GM21447 (cell line): ENCODE measurements around the gene ERMAP.

Experiments used
- ATAC-seq: cut with Tn5 transposase; IDR thresholded peaks from one replicate; pipeline ENCODE4 v1.9.1; 2021; ENCODE audit not compliant: unreplicated experiment

ERMAP gene

DNA sequence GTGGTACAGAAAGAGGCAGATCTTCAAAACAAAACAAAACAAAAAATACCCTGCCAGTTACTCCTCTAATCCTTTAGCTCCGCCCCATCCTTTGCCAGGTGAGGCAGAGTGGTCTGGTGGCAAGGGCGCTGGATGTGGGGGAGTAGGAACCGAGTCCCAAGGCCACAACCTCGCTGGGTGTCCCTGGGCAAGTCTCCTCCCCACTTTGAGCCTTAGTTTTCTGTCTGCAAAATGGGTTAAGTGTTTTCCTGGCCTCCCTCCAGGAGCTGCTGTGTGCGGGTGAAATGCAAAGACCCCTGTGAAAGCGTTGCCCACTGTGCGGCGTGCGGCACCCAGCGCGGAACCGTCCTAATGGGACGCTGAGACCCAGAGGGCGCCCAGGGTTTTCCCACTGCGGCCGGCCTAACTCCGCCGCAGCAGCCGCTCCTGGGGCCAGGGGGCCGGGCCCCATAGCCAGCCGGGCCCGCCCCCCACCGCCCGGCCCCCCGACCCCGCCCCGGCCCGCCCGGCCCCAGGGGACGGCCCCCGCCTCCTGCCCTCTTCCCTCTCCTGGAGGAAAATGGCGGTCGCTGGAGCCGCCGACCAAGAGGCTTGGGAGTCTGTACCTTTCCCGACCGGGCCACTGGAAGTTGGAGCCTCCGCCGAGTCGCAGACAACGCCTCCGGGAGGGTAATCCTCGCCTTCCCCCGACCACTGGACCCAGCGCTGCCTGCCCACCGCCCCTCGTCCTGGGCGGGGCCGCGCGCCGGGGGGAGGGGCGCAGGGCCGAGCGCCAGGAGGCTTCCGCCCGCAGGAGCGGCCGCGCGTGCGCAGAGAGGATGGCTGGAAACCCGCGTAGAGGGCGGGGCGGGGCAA is at the start of gene ERMAP, which contains the start of gene SVBP:
TSS of gene ERMAP (plus strand) at position 538 of the 855 bp plus-strand sequence. CDS start 13,327 bp downstream, outside the sequence.
TSS of gene SVBP (minus strand) at position 813 of the 855 bp plus-strand sequence. CDS start 853 bp downstream, outside the sequence.
- ATAC-seq = peak; percentile 74

GRCh38 chr1:42767510-42768000 is 49.4 kb upstream of the ERMAP start:
- peak; percentile 3 for ATAC-seq

DNA sequence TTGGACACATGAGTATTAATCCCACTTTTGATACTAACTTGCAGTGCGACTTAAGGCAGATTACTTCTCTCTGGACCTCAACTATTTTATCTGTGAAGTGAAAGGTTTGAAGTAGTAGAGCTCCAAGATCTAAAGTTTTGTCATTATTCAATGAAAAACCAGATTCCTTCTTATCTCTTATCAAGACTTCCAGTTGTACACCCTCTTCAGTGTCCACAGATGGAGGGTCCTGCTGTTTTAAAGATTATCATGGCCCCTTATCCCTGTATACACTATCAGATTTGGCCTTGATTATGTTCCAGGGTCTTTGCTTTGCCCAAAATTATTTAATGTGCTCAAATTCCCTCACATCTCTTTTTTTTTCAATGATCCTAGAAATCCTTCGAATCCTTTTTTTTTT is 48.8 kb upstream of the ERMAP start:
- no peak for ATAC-seq

DNA sequence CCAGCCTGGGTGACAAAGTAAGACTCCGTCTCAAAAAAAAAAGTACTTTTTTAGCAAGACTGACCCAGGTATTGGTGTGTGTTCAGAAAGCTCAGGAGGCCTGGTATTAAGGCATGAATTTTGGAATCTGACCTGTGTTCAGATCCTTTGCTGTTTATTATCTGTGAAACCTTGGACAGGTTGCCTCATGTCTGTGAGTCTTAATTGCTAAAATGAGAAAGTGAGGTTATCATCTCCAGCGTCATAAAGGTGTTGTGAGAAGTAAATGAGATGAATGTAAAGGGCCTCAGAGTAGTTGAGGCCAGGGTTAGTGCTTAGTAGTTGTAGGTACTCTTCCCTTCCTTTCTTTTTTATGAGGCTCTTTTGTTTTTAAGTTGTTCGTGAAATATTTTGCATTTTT is 47.1 kb upstream of the ERMAP start:
- no peak for ATAC-seq

DNA sequence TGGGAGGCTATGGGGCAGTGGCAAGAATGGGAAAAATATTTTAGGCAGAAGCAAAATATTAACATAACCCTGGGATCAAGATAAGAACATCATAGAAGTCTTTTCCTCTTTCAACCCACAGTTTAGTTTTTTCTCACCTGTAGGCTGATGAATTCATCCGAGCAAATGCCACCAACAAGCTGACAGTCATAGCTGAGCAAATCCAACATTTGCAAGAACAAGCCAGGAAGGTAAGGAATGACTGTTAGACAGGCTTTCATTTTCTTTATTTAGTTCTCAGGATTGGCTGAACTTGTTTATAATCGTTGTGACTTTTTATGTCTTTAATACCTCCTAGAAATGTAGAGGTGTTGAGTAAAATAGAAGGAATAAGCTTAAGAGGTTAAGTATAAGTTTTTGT is 43.5 kb upstream of the ERMAP start:
- no peak for ATAC-seq

- ATAC-seq = no peak
Observed at GRCh38 chr1:42774928-42775526, 41.9 kb upstream of the ERMAP start.

DNA sequence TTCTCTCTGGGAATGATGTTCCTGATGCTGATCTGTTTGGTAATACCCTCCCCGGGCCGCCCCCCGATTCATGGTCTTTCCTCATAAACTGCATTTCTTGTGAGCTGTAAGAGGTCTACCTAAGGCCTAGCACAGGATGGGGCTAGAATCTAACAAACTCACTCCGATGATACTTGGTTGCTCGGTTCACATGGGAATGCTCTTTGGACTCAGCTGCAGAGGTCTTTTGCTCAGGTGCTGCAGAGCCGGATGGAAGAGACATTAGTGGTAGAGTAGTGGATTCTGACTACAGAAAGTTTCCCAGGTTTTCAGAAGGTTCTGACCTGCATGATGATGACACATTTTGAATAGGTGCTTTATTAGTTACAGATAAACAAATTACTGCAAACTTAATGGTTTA is 40.4 kb upstream of the ERMAP start:
- no peak for ATAC-seq

- ATAC-seq = no peak
Observed at GRCh38 chr1:42777852-42778251, 39.1 kb upstream of the ERMAP start.

DNA sequence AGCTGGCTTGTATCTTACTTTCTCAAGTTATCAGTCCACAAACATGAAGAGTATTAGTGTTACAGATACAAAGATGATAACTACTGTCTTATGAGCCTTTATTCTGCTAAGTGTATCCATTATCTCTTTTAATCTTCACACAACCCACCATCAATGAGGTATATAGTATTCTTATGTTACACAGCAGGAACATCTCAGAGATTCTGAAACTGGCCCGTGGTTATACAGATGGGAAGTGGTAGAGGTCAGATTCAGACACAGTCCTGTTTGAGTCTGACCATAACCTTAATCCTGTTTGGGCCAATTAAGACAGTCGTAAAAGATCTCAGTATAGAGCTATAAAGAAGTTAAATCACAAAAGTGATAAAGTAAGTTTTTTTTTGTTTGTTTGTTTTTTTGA is 37.2 kb upstream of the ERMAP start:
- no peak for ATAC-seq

DNA sequence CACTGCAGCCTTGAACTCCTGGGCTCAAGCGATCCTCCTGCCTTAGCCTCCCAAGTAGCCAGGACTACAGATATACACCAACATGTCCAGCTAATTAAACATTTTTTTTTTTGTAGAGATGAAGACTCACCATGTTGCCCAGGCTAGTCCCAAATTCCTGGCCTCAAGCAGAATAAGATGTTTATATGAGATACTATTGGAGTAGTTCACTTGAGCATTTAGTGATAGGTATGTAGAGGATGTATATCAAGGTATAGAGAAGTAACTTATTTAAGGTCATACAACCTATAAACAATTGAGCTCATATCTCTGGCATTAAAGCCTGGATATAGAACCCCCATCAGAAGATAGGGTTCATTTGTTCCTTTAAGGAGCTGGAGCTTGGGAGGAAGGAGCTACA is 36.7 kb upstream of the ERMAP start:
- ATAC-seq = no peak

GRCh38 chr1:42783092-42783491 is 33.8 kb upstream of the ERMAP start:
- ATAC-seq = no peak

DNA sequence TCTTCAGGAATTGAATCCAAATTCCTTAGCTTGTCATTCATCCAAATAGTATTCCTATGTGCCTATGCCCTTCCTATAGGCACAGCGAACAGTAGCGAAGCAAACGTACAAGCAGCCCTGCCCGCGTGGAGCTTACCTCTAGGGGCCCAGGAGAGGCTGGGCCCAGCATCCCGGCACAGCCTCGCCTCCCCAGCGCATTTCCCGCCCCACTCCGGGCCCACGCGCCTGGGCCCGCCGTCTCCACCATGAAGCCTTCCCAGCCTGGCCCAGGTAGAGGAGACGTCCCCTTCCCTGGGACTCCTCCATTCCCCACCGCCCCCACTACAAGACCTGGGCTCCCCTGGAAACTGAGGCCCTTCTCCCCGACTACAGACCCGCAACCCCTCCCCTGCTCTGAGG is 32.4 kb upstream of the ERMAP start:
- no peak for ATAC-seq

DNA sequence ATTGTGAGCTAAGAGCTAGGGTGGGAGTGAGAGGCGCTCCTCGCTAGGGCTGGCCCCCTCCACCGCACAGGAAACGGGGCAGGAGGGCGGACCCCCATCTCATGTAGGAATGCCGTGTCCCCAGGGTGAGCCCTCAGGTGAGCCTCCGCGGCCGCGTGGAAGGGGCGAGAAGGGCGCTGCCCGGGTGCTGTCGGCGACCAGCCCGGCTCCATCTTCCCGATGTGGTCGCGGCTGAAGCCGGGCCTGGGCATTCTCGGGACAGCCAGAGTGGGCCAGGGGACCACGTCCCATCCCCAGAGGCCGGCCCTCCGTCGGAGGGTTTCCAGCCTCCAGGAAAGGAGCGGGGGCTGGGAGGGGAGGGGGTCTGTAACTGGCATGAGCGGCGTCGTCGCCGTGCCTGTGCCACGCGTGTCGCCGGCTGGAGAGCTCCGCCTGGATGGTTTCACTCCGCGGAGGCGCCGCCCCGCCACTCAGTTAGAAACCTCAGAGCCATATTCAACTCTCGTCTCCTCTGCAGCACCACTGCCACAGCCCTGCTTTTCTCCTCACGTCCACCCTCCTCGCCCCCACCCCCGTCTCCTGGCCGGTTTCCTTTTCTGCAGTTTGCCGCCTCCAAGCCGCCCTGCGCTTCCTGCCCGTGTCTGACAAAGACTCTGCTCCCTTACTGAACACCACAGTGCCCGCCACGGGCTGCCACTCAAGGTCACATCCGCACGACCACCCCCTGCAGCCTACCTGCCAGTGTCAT is 31.8 kb upstream of the ERMAP start, which contains the start of gene TMEM269:
TSS of gene TMEM269 (plus strand) at position 46 of the 748 bp plus-strand sequence. CDS start 4,903 bp downstream, outside the sequence.
- no peak for ATAC-seq

- ATAC-seq = no peak
Observed at GRCh38 chr1:42786097-42786496, 30.8 kb upstream of the ERMAP start.

- ATAC-seq = no peak
Observed at GRCh38 chr1:42788021-42788420, 28.9 kb upstream of the ERMAP start.

DNA sequence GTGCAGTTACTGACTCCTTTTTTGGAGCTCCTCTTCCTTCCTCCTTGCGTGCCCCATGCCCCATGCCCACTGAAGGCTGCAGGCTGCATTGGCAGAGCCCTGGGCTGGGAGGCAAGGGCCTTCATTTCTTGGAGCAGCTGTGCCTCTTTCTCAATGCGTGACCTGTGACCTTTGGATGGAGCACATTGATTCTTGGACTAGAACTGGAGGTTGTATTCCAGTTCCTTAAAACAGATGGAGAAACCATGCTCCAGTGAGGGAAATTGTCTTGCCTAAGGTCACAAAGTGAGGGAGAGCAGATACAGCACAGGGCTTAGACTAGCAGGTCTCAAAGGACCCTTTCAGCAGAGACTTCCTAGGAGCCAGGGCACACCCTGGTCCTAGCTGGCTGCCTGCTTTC is 23.1 kb upstream of the ERMAP start:
- no peak for ATAC-seq

DNA sequence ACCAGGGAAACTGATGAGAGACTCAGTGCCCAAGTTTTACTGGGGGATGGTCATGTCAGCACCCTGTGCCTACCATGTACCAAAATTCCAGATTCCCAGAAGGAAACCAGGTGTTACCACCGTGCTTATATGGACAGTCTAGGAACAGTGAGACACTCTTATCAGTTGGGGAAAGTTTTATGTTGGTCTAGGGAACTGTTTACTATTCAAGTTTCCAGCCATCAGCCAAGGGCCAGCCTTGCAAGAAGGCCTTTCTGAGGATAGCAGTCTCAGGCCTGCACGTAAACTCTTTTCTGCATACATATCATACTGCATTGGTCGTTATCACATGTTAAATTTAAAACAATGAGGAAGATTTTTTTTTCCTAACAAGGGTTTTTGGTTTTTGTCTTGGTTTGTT is 19.5 kb upstream of the ERMAP start:
- no peak for ATAC-seq

DNA sequence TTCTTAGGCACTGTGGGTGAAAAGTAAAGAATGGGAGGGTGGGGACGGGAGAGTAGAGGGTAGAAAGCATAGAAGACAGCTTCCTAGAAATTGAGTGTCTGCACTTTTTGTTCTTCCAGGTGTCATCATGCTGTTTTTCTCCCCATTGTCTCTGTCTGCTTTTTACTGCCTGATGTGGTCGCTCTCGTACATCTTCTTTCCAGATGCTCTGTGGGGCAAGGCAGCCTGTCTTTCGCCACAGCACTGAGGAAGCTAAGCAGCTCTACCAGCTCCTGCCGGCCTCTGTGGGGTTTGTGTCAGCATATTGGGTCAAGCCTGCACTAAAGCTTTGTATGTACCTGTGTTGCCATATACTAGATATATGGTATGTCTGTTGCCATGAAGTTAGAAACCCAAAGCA is 18.9 kb upstream of the ERMAP start:
- no peak for ATAC-seq

DNA sequence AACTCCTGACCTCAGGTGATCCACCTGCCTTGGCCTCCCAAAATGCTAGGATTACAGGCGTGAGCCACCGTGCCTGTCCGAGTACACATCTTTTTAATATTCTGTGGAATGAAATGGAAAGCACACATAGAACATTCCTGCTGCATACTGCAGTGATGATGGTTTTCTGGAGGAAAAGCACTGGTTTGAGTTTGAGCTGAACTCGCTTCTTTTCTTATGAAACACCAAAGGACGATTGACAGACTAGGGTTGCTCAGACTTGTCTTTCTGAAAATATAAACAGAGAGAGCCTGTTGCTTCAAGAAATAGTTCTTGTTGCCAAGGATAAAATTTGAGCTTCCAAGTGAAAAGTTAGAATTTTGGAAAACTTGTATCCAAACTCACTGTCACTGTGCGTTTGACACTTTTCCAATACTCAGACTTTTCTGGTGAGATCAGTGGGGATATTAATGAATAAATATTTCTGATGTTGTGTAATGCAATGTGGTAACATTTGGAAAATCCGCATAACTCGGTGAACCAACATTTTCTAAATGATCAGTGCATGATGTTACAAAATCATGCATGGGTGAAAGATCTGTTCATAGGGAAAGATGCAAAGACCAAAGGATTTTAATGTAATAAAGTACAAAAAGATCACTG is 15.0 kb upstream of the ERMAP start:
- no peak for ATAC-seq

- no peak for ATAC-seq
Observed at GRCh38 chr1:42806171-42806570, 10.8 kb upstream of the ERMAP start.

DNA sequence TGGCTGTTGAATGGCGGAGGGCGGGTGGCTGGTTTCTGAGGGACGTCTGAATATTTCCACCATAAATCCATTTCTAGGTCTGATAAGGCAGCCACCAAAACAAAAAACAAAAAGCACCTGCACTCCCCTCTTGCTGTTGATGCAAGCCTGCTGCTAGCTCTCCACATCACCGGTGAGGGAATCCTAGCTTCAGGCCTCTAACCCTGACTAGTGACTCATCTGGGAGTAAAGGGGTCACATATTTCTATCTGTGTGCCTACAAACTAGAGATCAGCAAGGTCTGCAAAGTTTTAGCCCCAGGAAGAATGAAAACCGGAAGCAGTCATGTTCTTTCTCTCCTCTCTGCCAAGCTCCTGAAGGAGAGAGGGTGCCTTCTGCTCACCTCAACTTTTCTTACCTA is 10.3 kb upstream of the ERMAP start:
- ATAC-seq = no peak
